ENCODE results near the gene KLRB1.
"Not testable (repeated sequence)": the region's sequence is repeated elsewhere in the genome, so short reads cannot be mapped to it uniquely, and the experiment has no call there.

The KLRB1 gene

DNA sequence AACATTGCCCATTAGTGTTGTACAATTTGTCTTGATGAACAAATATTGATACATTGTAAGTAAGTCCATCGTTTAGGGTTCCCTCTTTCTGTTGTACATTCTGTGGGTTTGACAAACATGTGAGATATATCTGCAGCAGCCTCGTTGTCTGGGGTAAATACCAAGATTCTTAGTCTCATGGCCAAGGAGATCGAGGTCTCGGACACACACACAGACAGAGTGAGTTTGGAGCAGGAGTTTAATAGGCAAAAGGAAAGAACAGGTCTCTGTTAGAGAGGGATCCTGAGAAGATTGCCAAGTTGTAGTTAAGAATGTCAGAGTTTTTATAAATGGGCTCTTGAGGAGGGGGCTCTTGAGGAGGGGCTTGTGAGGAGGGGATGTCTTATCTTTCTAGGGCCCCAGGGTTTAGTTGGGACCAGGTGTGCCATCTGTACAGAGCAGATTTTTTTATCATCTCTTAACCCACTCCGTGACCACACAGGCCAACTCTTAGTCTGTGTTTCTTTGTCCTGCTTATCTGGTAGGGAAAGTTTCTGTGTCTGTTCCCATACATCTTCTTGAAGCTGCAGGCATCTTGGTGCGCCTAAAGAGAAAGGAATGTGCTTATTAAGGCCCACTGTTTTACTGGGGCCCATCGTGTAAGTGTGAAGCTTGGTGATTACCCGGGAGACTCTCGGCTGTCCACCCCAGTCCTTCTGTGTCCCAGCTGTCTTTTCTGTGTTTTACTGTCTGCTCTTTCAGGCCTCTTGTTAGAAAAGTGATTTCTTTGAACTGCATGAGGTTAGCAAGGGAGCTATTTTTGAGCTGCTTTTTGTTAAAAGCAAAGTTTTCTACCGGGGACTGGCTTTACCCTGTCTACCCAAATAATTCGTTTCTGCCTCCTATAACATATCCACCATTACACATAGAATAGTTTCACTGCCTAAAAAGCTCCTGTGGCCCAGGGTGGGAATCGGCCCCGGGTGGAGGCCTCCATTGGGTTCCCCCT, 39.4 kb upstream of the KLRB1 start:
- TF ChIP-seq CTCF (IDR thresholded peaks at IDR 0.05; ENCODE audit: low read depth, low read length, poor library complexity, severe bottlenecking) (no peak), EZH2phosphoT487 (IDR thresholded peaks at IDR 0.05; ENCODE audit: borderline replicate concordance, low read length) (no peak)
- H3K79me2 ChIP-seq (ENCODE audit: control insufficient read depth, low read length), result peaks cover 36% of the 10 kb centered on the region
- H3F3A ChIP-seq (ENCODE audit: control insufficient read depth, insufficient read depth), result peaks cover 46% of the 10 kb centered on the region
- no peaks in the 10 kb centered on the region for H3K27me3 ChIP-seq (ENCODE audit: control insufficient read depth, low read length)
- peaks cover 34% of the 10 kb centered on the region for H3K36me3 ChIP-seq (ENCODE audit: control insufficient read depth, low read length)
- no peaks in the 10 kb centered on the region for H4K20me1 ChIP-seq (ENCODE audit: control insufficient read depth, insufficient read depth, low read depth, low read length)
- peak overlapping the region; percentile 99 for H3K27ac ChIP-seq (ENCODE audit: low read depth, low read length)
- H3K4me2 ChIP-seq (ENCODE audit: low read length), result peak overlapping the region; percentile 88
- no peaks in the 10 kb centered on the region for H3K9me2 ChIP-seq (replicated peaks; ENCODE audit: control insufficient read depth, low read length)
- peaks cover 48% of the 10 kb centered on the region for H3K4me1 ChIP-seq (ENCODE audit: control insufficient read depth, low read length)
- H3K4me3 ChIP-seq (ENCODE audit: low read length), result peak overlapping the region; percentile 79
- H3K9me3 ChIP-seq (ENCODE audit: control insufficient read depth, insufficient read depth, low read length), result peaks cover 11% of the 10 kb centered on the region

DNA sequence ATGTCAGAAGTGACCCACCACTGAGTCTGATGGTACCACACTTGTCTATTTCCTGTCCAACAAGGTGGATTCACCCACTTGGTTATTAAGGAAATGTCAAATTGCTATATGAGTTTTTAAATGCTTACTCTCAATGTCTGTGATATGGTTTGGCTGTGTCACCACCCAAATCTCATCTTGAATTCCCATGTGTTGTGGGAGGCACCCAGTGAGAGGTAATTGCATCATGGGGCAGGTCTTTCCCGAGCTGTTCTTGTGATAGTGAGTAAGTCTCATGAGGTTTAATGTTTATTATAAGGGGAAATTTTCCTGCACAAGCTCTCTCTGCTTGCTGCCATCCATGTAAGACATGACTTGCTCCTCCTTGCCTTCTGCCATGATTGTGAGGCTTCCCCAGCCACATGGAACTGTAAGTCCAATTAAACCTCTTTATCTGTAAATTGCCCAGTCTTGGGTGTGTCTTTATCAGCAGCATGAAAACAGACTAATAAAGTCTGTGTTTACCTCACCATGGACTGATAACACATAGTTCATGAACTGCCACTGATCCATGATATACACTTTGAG, 37.4 kb upstream of the KLRB1 start:
- H3K9me2 ChIP-seq (replicated peaks; ENCODE audit: control insufficient read depth, low read length); H3K27me3 ChIP-seq (ENCODE audit: control insufficient read depth, low read length); H3K27ac ChIP-seq (ENCODE audit: low read depth, low read length); H4K20me1 ChIP-seq (ENCODE audit: control insufficient read depth, insufficient read depth, low read depth, low read length); H3K4me2 ChIP-seq (ENCODE audit: low read length); H3K4me3 ChIP-seq (ENCODE audit: low read length): not testable (repeated sequence)
- Histone ChIP-seq H3K4me1 (ENCODE audit: control insufficient read depth, low read length) (peaks cover 29% of the 10 kb centered on the region), H3K9me3 (ENCODE audit: control insufficient read depth, insufficient read depth, low read length) (peaks cover 11% of the 10 kb centered on the region), H3K79me2 (ENCODE audit: control insufficient read depth, low read length) (peaks cover 20% of the 10 kb centered on the region), H3K36me3 (ENCODE audit: control insufficient read depth, low read length) (peaks cover 17% of the 10 kb centered on the region), H3F3A (ENCODE audit: control insufficient read depth, insufficient read depth) (peaks cover 34% of the 10 kb centered on the region)

DNA sequence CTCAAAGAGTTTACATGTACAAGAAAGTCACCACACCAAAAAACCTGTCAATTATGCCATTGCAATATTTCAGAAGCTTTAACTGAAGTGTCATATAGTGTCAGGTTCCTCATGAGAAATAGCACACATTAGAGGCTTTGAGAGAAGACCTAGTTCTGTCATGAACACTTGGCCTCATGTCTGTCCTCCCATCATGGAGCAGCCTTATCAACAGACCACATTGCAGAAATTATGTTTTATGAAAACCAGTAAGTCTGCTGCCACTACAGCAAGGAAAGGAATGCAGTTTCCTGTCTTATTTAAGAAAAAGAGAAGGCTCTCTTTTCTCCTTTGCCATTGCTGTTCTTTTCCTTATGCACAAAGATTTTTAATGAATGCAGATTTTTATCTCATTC, 35.5 kb upstream of the KLRB1 start:
- Histone ChIP-seq H3K79me2 (ENCODE audit: control insufficient read depth, low read length) (0 out of 2 replicates have a peak, but pooled peaks cover 3% of the 10 kb centered on the region), H3K27me3 (ENCODE audit: control insufficient read depth, low read length) (no peaks in the 10 kb centered on the region), H3K36me3 (ENCODE audit: control insufficient read depth, low read length) (peaks cover 4% of the 10 kb centered on the region; the same call in 1 of the 2 replicates), H3K9me2 (replicated peaks; ENCODE audit: control insufficient read depth, low read length) (no peaks in the 10 kb centered on the region), H3K4me1 (ENCODE audit: control insufficient read depth, low read length) (peaks cover 32% of the 10 kb centered on the region), H3K4me3 (ENCODE audit: low read length) (no peak overlapping the region), H4K20me1 (ENCODE audit: control insufficient read depth, insufficient read depth, low read depth, low read length) (no peaks in the 10 kb centered on the region), H3K4me2 (ENCODE audit: low read length) (no peak overlapping the region), H3K9me3 (ENCODE audit: control insufficient read depth, insufficient read depth, low read length) (peaks cover 11% of the 10 kb centered on the region), H3F3A (ENCODE audit: control insufficient read depth, insufficient read depth) (peaks cover 16% of the 10 kb centered on the region), H3K27ac (ENCODE audit: low read depth, low read length) (no peak overlapping the region)
- TF ChIP-seq EZH2phosphoT487 (IDR thresholded peaks at IDR 0.05; ENCODE audit: borderline replicate concordance, low read length) (no peak), CTCF (IDR thresholded peaks at IDR 0.05; ENCODE audit: low read depth, low read length, poor library complexity, severe bottlenecking) (no peak)

Measured in DOHH2 (cell line).